ENCODE data around the gene PIP.
"Not testable (repeated sequence)": the region's sequence is repeated elsewhere in the genome, so short reads cannot be mapped to it uniquely, and the experiment has no call there.

The PIP gene, protein sequence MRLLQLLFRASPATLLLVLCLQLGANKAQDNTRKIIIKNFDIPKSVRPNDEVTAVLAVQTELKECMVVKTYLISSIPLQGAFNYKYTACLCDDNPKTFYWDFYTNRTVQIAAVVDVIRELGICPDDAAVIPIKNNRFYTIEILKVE

GRCh38 chr7:143131781-143132180 is at the start of gene PIP:
Gene PIP, plus strand, starts transcription at chr7:143132077. Its CDS starts 40 bp downstream, at chr7:143132117.
- DNase-seq (ENCODE audit: low read depth), result peak; percentile 26
- H3K4me3 ChIP-seq (ENCODE audit: control insufficient read depth, low read depth, low read length), result no peak within 1 kb of the TSS
- TF ChIP-seq, protein P1, sequence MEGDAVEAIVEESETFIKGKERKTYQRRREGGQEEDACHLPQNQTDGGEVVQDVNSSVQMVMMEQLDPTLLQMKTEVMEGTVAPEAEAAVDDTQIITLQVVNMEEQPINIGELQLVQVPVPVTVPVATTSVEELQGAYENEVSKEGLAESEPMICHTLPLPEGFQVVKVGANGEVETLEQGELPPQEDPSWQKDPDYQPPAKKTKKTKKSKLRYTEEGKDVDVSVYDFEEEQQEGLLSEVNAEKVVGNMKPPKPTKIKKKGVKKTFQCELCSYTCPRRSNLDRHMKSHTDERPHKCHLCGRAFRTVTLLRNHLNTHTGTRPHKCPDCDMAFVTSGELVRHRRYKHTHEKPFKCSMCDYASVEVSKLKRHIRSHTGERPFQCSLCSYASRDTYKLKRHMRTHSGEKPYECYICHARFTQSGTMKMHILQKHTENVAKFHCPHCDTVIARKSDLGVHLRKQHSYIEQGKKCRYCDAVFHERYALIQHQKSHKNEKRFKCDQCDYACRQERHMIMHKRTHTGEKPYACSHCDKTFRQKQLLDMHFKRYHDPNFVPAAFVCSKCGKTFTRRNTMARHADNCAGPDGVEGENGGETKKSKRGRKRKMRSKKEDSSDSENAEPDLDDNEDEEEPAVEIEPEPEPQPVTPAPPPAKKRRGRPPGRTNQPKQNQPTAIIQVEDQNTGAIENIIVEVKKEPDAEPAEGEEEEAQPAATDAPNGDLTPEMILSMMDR (conservative IDR thresholded peaks at IDR 0.05; ENCODE audit: control insufficient read depth, insufficient read depth, low read depth, low read length), result no peak

- TF ChIP-seq, protein P1 (conservative IDR thresholded peaks at IDR 0.05; ENCODE audit: control insufficient read depth, insufficient read depth, low read depth, low read length), result no peak
- no peak for DNase-seq (ENCODE audit: low read depth)
- H3K4me3 ChIP-seq (ENCODE audit: control insufficient read depth, low read depth, low read length), result no peak overlapping the region
Observed at GRCh38 chr7:143085109-143085508, 46.8 kb upstream of the PIP start.

DNA sequence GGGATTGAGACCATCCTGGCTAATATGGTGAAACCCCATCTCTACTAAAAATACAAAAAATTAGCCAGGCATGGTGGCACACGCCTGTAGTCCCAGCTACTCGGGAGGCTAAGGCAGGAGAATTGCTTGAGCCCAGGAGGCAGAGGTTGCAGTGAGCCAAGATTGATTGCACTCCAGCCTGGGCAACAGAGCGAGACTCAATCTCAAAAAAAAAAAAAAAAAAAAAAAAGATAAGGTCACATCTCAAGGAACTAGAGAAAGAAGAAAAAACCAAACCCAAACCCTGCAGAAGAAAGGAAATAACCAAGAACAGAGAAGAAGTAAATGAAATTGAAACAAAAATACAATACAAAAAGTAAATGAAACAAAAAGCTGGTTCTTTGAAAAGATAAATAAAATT is 46.3 kb upstream of the PIP start:
- DNase-seq (ENCODE audit: low read depth); H3K4me3 ChIP-seq (ENCODE audit: control insufficient read depth, low read depth, low read length): not testable (repeated sequence)

- not testable (repeated sequence) for H3K4me3 ChIP-seq (ENCODE audit: control insufficient read depth, low read depth, low read length)
Observed at GRCh38 chr7:143088549-143089231, 43.2 kb upstream of the PIP start.

GRCh38 chr7:143096146-143096545 is 35.7 kb upstream of the PIP start:
- TF ChIP-seq, protein P1 (conservative IDR thresholded peaks at IDR 0.05; ENCODE audit: control insufficient read depth, insufficient read depth, low read depth, low read length), result no peak
- H3K4me3 ChIP-seq (ENCODE audit: control insufficient read depth, low read depth, low read length), result no peak overlapping the region
- DNase-seq (ENCODE audit: low read depth), result no peak

More at GRCh38 chr7:143088549-143089231, 43.2 kb upstream of the PIP start:
- DNase-seq (ENCODE audit: low read depth), result not testable (repeated sequence)

DNA sequence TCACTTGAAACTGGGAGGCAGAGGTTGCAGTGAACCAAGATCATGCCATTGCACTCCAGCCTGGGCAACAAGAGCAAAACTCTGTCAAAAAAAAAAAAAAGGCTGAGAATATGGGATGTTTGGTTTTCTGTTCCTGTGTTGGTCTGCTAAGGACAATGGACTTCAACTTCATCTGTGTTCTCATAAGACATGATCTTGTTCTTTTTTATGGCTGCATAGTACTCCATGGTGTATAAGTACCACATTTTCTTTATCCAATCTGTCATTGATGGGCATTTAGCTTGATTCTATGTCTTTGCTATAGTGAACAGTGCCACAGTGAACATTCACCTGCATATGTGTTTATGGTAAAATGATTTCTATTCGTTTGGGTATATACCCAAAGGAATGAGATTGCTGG is 32.3 kb upstream of the PIP start:
- DNase-seq (ENCODE audit: low read depth); H3K4me3 ChIP-seq (ENCODE audit: control insufficient read depth, low read depth, low read length): not testable (repeated sequence)

GRCh38 chr7:143104759-143105158 is 27.1 kb upstream of the PIP start:
- H3K4me3 ChIP-seq (ENCODE audit: control insufficient read depth, low read depth, low read length), result no peak overlapping the region
- no peak for DNase-seq (ENCODE audit: low read depth)
- TF ChIP-seq, protein P1 (conservative IDR thresholded peaks at IDR 0.05; ENCODE audit: control insufficient read depth, insufficient read depth, low read depth, low read length), result no peak

- not testable (repeated sequence) for DNase-seq (ENCODE audit: low read depth); H3K4me3 ChIP-seq (ENCODE audit: control insufficient read depth, low read depth, low read length)
Observed at GRCh38 chr7:143108019-143108418, 23.9 kb upstream of the PIP start.

DNA sequence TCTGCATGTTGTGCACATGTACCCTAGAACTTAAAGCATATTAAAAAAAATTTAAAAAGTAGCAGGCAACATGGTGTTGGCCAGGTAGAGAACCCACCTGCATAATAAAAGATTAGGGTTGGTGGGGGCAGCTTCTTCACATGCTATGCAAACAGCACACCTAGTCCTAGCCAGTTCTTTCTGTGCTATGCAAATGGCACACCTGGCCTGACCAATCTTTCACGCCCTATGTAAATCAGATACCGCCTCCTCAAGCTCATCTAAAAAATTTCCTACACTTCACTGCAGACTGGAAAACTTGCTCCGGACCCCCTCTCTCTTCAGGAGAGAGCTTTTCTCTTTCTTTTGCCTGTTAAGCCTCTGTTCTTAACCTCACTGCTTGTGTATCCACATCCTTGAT is 14.5 kb upstream of the PIP start:
- no peak overlapping the region for H3K4me3 ChIP-seq (ENCODE audit: control insufficient read depth, low read depth, low read length)
- TF ChIP-seq, protein P1 (conservative IDR thresholded peaks at IDR 0.05; ENCODE audit: control insufficient read depth, insufficient read depth, low read depth, low read length), result no peak
- DNase-seq (ENCODE audit: low read depth), result no peak

All from fibroblast of mammary gland (primary cell).